ENCODE measurements around the gene EPHA6.
"Not testable (repeated sequence)": the region's sequence is repeated elsewhere in the genome, so short reads cannot be mapped to it uniquely, and the experiment has no call there.

Gene EPHA6

GRCh38 chr3:96915445-96915844, 101.1 kb downstream of the EPHA6 start:
- no peak for DNase-seq (ENCODE audit: low spot score)

GRCh38 chr3:96931119-96931862, 116.9 kb downstream of the EPHA6 start:
- no peak for DNase-seq (ENCODE audit: low spot score)

- not testable (repeated sequence) for DNase-seq (ENCODE audit: low spot score)
Measured at GRCh38 chr3:96942131-96942530, 127.7 kb downstream of the EPHA6 start.

GRCh38 chr3:96958856-96959255, 144.5 kb downstream of the EPHA6 start:
- no peak for DNase-seq (ENCODE audit: low spot score)

- DNase-seq (ENCODE audit: low spot score), result no peak
Measured at GRCh38 chr3:96959474-96959873, 145.1 kb downstream of the EPHA6 start.

GRCh38 chr3:96959901-96960641, 145.7 kb downstream of the EPHA6 start:
- DNase-seq (ENCODE audit: low spot score), result no peak

GRCh38 chr3:96960661-96961330, 146.4 kb downstream of the EPHA6 start:
- no peak for DNase-seq (ENCODE audit: low spot score)

GRCh38 chr3:96961576-96961975, 147.2 kb downstream of the EPHA6 start:
- no peak for DNase-seq (ENCODE audit: low spot score)

- DNase-seq (ENCODE audit: low spot score), result no peak
Measured at GRCh38 chr3:96966181-96966929, 152.0 kb downstream of the EPHA6 start.

- DNase-seq (ENCODE audit: low spot score), result no peak
Measured at GRCh38 chr3:96970211-96970610, 155.8 kb downstream of the EPHA6 start.

GRCh38 chr3:96977671-96978070, 163.3 kb downstream of the EPHA6 start:
- no peak for DNase-seq (ENCODE audit: low spot score)

- DNase-seq (ENCODE audit: low spot score), result not testable (repeated sequence)
Measured at GRCh38 chr3:96983716-96984115, 169.3 kb downstream of the EPHA6 start.

GRCh38 chr3:96986241-96986640, 171.8 kb downstream of the EPHA6 start:
- DNase-seq (ENCODE audit: low spot score), result no peak

GRCh38 chr3:96991231-96991630, 176.8 kb downstream of the EPHA6 start:
- no peak for DNase-seq (ENCODE audit: low spot score)

- DNase-seq (ENCODE audit: low spot score), result no peak
Measured at GRCh38 chr3:96991800-96992365, 177.5 kb downstream of the EPHA6 start.

- no peak for DNase-seq (ENCODE audit: low spot score)
Measured at GRCh38 chr3:96994988-96995387, 180.6 kb downstream of the EPHA6 start.

GRCh38 chr3:96996009-96996408, 181.6 kb downstream of the EPHA6 start:
- no peak for DNase-seq (ENCODE audit: low spot score)

- DNase-seq (ENCODE audit: low spot score), result no peak
Measured at GRCh38 chr3:97001611-97002010, 187.2 kb downstream of the EPHA6 start.

- DNase-seq (ENCODE audit: low spot score), result no peak
Measured at GRCh38 chr3:97009427-97010019, 195.1 kb downstream of the EPHA6 start.

GRCh38 chr3:97010881-97011657, 196.7 kb downstream of the EPHA6 start:
- DNase-seq (ENCODE audit: low spot score), result no peak

- DNase-seq (ENCODE audit: low spot score), result no peak
Measured at GRCh38 chr3:97021778-97022177, 207.4 kb downstream of the EPHA6 start.
